NCI-H510A (cell line): ENCODE data around the gene SDK1.
"Not testable (repeated sequence)": the region's sequence is repeated elsewhere in the genome, so short reads cannot be mapped to it uniquely, and the experiment has no call there.

Experiments used
- DNase-seq: peaks from one replicate; lab custom pipeline; 2025; lab: John Stamatoyannopoulos, UW

Gene SDK1

GRCh38 chr7:4269746-4270145 lies 968.7 kb downstream of the SDK1 start:
- DNase-seq = no peak

GRCh38 chr7:4270268-4270667 lies 969.2 kb downstream of the SDK1 start:
- no peak for DNase-seq

- DNase-seq = no peak
These were observed 970.1 kb downstream of the SDK1 start for GRCh38 chr7:4270941-4271715.

DNA sequence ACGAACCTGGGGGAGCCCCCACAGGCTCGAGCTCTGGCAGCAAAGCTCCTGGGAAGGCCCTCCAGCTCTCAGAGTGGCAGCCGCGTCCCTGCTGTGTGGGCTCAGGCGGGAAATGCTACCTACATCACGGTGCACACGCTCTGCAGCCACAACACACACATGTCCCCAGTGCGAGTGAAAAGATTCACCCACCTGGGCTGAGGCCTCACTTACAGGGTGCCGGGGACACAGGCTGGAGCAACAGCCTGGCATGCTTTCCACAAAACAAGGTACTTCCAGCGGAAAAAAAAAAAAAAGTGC lies 970.6 kb downstream of the SDK1 start:
- DNase-seq = no peak

DNA sequence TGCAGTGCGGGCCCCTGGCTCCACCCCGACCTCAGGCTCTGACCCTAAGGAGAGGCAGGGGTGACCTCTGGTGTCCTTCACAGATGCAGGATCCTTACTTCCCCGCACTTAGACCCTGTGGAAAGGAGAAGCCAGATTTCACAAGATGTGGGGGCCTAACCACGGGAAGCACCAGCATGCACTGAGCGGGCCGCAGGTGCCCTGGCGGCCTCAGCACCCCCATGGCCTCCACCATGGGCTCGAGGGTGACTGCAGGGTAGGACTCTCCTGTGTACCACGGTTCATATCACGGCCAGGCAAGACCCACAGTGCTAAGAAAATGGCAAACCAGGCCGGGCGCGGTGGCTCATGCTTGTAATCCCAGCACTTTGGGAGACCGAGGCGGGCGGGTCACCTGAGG lies 971.1 kb downstream of the SDK1 start:
- DNase-seq = no peak

- no peak for DNase-seq
These were observed 972.6 kb downstream of the SDK1 start for GRCh38 chr7:4273566-4274230.

GRCh38 chr7:4274286-4274685 lies 973.2 kb downstream of the SDK1 start:
- DNase-seq = no peak

GRCh38 chr7:4277936-4278335 lies 976.9 kb downstream of the SDK1 start:
- DNase-seq = no peak

GRCh38 chr7:4279216-4279615 lies 978.2 kb downstream of the SDK1 start:
- no peak for DNase-seq

GRCh38 chr7:4281231-4281993 lies 980.4 kb downstream of the SDK1 start:
- DNase-seq = no peak

DNA sequence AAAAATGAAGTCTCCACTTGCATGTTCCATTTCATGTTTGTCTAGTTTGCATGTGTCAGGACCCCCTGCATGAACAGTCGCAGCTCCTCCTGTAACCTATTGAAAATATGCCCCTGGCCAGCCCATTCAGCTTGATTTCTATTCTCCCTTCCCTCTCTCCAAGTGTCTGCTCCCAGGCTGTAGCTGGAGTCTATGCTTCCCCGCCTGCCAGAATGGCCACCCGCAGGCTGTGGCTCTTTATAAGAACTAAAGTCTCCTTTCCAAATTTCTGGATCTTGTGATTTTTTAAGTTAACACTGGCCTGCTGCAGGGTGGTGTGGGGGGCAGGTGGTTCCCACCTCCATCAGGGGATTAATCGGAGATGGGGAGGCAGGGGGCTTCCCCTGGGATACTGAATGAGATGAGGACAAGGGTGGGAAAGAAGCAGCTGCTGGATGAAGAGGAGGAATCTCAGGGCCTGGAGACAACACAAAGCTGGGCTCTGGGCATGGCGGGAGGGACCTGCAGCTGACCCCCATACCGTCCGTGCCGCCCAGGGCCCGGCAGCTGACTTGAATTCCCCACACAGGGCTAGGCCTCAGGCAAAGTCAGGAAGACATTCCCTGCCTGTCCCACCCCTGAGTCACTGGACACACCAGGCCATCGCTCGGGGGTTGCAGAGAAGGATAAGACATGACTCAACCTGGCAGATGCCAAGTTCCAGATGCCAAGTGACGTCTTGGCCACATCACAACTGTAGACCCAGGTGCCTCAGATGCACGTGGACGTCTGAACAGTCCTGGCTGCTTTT lies 981.6 kb downstream of the SDK1 start:
- no peak for DNase-seq

- no peak for DNase-seq
These were observed 985.3 kb downstream of the SDK1 start for GRCh38 chr7:4286351-4286750.

DNA sequence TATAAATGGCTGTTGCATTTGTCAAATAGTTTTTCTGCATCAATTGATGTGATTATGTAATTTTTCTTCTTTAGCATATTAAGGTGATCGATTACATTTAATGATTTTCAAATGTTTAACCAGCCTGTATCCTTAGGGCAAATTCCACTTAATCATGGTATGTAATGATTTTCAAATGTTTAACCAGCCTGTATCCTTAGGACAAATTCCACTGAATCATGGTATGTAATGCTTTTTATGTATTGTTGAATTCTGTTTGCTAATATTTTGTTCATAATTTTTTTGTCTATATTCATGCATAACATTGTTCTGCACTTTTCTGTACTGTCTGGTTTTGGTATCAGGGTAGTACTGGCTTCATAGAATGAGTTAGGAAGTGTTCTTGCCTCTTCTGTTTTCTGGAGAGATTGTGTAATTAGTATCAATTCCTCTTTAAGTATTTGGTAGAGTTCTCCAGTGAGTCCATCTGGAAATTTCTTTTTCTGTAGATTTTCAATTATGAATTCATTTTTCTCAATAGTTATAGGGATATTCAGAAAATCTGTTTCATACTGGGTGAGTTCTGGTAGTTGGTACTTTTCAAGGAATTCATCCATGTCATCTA lies 987.8 kb downstream of the SDK1 start:
- DNase-seq = no peak

DNA sequence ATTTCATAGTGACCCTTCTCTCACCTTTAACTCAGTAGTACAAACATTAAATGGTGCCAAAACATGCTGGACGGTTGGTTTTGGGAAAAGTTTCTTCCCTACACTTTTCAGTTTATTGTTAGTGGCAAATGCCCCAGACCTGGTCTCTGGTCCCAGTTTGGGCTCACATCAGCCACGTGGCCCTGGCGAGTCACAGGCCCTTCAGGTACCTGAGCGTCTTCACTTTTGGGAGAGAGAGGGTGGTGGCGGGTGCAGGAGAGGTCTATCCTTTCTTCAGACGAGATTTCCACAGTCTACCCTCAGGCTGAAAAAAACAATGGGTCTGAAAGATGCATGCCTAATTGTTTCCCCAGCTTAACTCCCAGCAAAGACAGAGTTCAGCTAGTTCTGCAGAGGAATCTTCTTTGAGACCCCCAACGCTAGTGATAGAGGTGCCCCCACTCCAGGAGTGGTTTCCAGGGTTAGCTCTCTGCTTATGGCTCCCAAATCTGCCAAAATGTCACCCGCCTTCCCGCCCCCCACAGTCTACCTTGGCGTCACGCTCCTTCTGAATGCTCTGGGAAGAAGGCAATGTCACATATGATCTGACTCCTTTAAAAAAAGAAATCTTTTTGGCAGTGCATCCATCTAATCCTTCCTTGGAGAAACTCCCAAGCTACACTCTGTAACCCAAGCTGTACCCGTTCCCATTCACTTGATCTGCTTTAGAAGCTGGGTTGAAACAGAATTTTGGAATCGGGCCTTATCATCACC lies 996.3 kb downstream of the SDK1 start:
- DNase-seq = no peak

DNA sequence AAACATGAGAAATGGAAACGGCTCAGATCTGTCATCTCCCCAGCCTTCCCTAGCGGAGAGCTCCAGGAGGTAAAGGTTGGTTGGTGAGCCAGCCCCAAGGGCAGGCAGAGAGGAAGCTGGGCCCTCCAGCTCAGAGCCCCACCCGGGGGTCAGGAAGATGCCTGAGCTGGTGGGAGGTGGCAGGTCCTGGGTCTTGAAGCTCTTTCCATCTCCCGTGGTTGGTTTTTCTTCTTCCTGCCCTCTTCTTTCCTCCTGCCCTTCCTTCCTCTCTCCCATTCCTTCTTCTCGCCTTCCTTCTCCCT lies 996.8 kb downstream of the SDK1 start:
- DNase-seq = no peak

GRCh38 chr7:4299431-4299830 lies 998.4 kb downstream of the SDK1 start:
- no peak for DNase-seq

GRCh38 chr7:4302203-4302905 lies 1001.3 kb downstream of the SDK1 start:
- DNase-seq = no peak

GRCh38 chr7:4307316-4308204 lies 1006.5 kb downstream of the SDK1 start:
- no peak for DNase-seq

DNA sequence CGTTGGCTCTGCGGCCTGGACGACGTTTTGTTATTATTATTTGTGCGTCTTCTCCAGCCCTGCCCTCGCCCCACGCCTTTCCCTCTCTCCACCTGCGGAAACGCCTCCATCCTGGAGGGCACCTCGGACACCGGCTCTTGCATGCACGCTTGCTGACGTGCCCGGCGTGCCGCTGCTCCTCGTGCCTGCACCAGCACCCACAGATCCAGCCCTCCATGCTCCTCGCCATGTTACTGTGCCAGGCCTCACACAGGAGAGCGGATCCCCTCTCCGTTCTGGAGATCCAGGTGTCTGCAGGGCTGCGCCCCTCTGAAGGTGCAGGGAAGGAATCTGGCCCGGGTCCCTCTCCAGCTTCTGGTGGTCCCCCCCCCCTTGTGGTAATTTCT lies 1007.1 kb downstream of the SDK1 start:
- DNase-seq = no peak

DNA sequence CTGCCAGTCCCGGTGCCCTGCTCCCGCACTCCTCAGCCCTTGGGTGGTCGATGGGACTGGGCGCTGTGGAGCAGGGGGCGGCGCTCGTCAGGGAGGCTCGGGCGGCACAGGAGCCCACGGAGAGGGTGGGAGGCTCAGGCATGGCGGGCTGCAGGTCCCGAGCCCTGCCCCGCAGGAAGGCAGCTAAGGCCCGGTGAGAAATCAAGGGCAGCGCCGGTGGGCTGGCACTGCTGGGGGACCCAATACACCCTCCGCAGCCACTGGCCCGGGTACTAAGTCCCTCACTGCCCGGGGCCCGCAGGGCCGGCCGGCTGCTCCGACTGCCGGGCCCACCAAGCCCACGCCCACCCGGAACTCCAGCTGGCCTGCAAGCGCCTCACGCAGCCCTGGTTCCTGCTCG lies 1012.9 kb downstream of the SDK1 start:
- not testable (repeated sequence) for DNase-seq
